DMS79 (cell line): ENCODE data around the gene DDX59.

Source experiments
- DNase-seq: peaks from one replicate; lab custom pipeline; 2025; lab: John Stamatoyannopoulos, UW

Gene DDX59

DNA sequence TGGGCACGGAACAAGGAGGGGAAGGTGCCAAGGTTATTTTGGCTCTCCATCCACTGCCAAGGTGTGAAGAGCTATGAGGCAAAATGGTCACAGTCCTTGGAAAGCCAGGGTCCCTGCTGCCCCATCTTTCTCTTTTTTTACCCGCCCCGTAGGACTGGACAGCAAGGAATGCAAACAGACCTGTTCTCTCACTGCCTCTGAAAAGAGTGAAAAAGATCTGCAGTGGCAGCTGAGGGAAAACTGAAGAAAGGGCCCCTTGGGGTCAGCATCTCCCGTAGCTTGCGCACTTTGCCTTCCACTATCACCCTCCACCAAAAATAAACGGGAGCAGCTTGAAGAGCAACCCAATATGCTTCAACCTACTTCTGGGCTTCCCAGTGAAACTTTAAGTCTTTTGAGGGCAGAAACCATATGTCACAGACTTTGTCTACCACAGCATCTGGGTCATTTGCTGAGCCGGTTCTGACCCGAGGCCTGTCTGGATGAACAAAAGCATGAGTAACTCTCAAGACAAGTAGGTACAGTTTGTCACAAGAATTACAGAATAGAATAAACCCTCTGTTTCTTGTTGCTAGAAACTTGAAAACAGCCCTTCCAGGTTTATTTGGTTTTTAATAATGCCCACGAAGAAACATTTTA, 39.7 kb downstream of the DDX59 start:
- no peak for DNase-seq

DNA sequence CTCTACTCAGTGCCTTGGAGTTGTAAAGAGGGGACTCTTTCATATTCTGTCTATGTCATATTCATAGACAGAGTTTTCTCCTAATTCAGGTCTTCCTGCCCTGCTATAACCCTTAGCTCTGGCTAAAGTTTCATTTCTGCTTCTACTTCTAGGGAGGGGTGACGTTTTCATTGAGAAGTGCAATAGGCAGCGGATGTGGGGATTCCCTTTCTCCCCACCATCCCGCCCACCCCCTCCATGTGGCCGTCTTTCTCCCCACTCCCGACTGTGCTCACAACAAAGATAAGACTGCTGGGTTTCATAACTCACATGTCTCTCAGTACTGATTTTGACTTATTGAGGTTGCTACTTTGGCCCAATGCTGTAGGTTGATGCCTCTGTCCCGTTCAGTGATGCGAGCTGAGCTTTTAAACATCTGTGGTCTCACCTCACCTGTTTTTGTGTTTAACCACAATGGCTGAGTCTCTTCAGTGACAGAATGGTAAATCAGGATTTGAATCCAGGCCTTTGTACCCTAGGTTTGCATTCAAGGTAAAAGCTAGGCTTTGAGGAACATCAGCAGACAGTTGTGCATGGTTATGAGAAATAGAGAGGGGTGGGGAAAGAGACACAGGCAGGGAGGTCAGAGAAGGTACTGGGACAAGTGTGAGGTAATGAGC, 41.4 kb downstream of the DDX59 start:
- no peak for DNase-seq

DNA sequence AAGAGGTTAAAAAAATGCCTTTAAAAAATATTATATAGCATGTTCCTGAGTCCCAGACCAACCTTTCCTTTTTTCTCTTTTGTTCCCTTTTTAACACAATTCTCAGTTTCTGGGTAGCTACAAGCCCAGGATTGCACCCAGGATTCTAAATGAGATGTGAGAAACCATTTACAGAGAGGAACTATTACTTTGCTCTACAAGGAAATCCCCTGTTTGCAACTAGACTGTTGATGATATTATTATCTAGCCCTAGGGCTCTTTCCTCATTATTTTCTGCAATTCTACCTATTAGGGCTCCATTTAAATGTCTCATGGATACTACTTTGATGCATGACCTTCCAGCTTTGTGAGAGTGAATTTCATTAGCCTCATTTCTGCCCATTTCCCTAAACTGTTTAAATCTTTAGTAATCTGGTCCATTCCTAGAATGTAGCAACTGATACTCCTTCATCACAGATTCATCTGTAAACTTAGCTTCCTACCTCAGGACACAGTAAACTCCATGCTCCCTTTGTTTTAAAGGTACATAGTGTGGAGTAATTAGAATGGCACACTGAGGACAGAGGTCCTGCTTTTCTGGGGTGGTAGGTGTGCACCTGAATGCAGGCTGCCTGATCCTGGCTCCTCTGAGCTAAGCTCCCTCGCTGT, 42.0 kb downstream of the DDX59 start:
- DNase-seq: no peak

DNA sequence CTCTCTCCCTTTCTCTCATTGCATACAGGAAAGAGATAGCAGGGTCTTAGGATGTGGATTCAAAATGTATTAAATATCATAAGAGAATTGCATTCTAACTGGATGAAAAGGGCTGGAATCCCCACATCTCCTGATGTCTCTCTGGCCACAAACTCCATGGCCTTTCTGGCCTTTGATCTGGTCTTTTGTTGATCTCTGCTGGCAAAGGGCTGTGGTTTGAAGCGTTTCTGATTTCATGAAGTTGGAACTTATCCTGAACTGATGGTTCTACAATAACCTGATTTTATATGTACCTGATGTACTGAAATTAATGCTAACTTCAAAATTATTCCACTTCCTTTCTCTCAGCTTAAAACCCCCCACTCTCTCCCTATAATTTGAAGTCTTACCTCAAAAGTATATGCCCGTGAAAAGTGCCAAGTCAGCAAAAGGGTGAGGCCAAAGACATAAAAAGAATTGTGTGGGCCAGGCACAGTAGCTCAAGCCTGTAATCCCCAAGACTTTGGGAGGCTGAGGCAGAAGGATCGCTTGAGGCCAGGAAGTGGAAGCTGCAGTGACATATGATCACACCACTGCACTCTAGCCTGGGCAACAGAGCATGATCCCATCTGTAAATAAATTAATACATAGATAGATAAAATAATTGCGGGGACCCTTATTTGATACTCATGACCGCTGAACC, 42.7 kb downstream of the DDX59 start:
- DNase-seq: no peak

DNA sequence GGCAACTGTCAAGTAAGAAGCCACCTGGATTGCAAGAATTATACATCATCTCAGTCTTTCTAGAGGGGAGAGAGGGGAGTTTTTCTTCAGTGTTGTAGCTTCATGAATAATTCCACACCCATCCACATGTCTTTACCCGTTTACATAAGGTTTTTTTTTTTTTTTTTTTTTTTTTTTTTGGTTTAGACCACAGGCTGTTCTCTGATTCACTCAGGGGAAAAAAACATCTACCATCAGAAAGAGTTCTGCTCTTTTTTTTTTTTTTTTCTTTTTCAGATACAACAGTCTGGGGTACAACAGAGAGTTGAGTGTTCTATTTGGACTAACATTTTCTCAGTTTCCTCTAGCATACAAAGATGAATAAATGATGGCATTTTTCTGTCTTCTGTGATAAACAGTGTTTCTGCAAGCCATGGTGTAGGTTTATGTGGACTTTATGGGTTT, 44.3 kb downstream of the DDX59 start:
- DNase-seq: no peak

DNA sequence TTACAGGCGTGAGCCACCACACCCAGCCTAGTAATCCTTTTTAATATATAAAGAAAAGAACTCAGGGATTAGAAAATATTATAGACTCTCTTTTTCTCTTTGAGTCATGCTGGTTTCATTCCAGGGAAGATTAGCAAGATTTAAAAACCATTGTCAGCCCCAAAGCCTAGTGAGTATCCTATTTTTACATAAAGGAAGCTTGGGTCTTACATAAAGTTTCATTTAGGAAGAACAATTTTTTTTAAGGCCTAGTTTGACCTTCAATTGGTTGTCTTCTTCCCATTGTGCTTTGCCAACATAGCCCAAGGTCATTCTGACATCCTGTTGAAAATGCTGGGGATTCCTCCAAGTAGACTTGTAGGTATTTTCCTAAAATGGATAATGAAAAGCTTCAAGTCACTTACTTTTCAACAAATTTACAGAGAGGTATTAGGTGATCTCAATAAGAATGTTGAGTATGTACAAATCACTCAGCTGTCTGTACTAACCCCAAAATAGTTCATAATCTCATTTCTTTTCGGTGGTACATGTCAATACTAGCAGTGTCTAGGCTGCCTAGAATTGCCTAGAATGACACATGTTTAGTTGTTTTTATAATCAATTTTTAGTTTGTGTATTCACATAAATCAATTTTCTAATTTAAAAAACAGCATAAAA, 44.9 kb downstream of the DDX59 start:
- DNase-seq: no peak

DNA sequence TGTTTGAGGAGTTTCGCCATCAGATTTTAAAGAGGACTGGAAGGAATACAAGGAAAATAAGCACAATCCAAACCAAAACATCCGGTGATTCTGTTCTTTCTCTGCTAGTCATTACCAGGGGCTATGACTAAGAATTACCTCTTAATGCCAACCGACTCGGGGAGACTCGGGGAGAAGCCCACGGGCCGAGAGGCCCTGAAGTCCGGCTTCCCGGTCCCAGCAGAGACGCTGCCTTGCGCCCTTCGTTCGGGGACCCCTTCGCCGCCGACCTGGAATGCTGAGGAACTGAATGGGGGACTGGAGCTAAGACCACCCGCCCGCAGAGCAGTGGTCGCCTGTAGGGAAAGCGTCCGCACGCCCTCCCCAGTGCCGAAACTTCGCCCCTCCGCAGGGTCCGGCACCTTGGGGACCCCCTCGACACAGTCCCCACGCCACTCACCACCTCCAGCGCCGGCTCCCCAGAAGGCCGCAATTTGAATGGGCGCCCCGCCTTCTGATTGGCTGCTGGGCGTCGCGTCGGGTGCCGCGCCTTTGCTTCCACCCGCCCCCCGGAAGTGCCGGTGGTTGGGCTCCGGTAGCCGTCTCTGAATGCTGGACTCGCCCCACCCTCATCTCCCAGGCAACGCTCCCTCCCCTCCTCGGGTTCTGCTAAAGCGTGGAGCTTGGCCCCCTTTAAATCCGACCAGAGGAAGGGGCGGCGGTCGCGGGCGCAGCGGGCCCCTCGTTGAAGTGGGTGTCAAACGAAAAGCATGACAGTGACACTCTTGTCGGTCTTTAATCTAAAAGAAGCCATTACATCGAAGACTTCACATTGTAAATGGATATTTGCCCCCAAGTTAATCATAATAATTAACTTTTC, 49.2 kb downstream of the DDX59 start, which contains the start of gene KIF14:
TSS of gene KIF14 (minus strand) at position 479 of the 859 bp plus-strand sequence. CDS start 2,028 bp downstream, outside the sequence.
- DNase-seq: peak; percentile 93

DNA sequence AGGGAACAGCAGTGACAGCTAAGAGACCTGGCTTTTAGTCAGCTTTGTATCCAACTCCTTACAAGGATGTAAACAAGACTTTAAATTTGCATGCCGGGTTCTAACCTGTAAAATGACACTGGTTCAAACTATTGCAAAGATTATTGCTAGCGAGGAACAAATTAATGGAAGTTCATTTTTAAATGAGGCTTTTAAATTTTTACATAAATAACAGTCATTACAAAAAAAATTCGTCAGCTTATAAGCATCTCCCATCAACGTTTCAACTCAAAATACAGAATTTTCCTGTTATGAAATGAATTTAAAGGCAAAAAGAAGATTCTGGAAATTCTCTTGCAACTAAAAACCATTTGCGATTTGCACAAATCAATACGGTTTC, 49.8 kb downstream of the DDX59 start:
- DNase-seq: no peak

DNA sequence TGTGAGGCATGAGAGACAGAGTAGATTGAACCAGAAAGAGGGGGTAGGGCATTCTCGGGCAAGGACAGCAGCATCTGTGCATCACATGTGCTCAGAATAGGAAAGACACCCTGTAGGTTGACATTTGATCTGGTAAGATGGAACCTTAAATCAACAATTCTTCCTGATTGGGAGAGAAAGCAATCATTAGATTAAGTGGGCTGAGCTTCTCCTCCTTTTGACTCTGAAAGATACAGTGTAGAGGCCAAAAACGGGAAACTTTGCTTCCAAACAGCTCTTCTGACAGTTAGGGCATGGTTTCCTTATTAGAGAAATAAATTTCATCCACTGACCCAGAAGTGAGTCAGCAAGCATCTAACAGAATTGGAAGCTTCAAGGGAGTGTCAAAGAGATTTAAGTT, 58.9 kb downstream of the DDX59 start:
- no peak for DNase-seq

DNA sequence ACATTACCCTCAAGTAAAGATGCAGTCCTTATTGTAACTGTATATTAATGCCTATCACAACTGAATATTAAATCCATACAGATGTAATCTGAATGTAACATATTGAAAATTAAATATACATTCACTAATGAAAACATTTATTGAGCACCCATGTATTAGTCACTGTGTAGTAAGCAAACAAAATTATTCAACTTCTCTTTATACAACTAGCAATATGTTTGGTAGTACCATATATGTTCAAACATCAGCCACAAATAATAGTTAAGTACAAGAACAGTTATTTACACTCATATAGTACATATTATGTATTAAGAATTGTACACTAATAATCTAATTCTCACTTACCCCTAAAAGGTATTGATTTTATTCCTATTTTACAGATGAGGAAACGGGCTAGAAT, 67.1 kb downstream of the DDX59 start:
- no peak for DNase-seq
